Sigmoid colon (tissue), 4 donors: ENCODE results near the gene ODAD3.

Experiments used
- CTCF ChIP-seq, 4 experiments: fragments of 450-650 bp in 3 of 4; fragments of 200-600 bp in 1 of 4; IDR thresholded peaks; one replicate each; pipeline ENCODE4 v1.5.1; 2016 to 2019; ENCODE audit warnings: antibody characterized with exemption in 4 of 4, mild to moderate bottlenecking in 3 of 4, moderate library complexity in 2 of 4
- EP300 ChIP-seq, 4 donors: sonication (generic); formaldehyde crosslinking; IDR thresholded peaks; one replicate each; pipeline ENCODE4 v1.6.1; 2017; ENCODE audit warnings: antibody characterized with exemption in 4 of 4
- POLR2A ChIP-seq, 2 donors: fragments of 450-650 bp; IDR thresholded peaks; one replicate each; pipeline ENCODE4 v1.6.1; 2016; ENCODE audit warnings: antibody characterized with exemption in 2 of 2, mild to moderate bottlenecking in 2 of 2, moderate library complexity in 2 of 2
- POLR2AphosphoS5 ChIP-seq, 4 donors: sonication (generic); formaldehyde crosslinking; IDR thresholded peaks; one replicate each; pipeline ENCODE4 v1.6.1; 2017; ENCODE audit warnings: antibody characterized with exemption in 4 of 4

GRCh38 chr19:11461453-11461852 is 26.5 kb upstream of the ODAD3 start:
- TF ChIP-seq CTCF (IDR thresholded peaks at IDR 0.05) (no peak), POLR2AphosphoS5 (IDR thresholded peaks at IDR 0.05) (no peak), POLR2A (IDR thresholded peaks at IDR 0.05) (no peak), EP300 (IDR thresholded peaks at IDR 0.05) (no peak)
